Tibial artery (tissue), 4 donors: ENCODE results near the gene TMEM214.

Source experiments
- DNase-seq, 2 donors: peaks; one replicate each; pipeline ENCODE4 v3.0.0-alpha.2; 2019
- H3K27ac ChIP-seq, 2 donors: fragments of 200-600 bp; sonication (generic) in 1 of 2; 1 replicate in 1 of 2; 2 replicates in 1 of 2; pipeline ENCODE4 v1.5.1; 2018 to 2019; ENCODE audit warnings: mild to moderate bottlenecking in 1 of 2
- H3K27me3 ChIP-seq, 2 donors: fragments of 200-600 bp; sonication (generic) in 1 of 2; one replicate each; pipeline versions ENCODE4 v1.5.1 to v1.6.0; 2016 to 2019
- H3K36me3 ChIP-seq, 3 donors: fragments of 200-600 bp; sonication (generic) in 2 of 3; one replicate each; pipeline ENCODE4 v1.5.1; 2016 to 2019; ENCODE audit warnings: mild to moderate bottlenecking in 2 of 3
- H3K4me1 ChIP-seq, 4 donors: fragments of 200-600 bp; sonication (generic) in 2 of 4; 1 replicate in 3 of 4; 2 replicates in 1 of 4; pipeline ENCODE4 v1.5.1; 2016 to 2019
- H3K4me3 ChIP-seq, 2 donors: fragments of 200-600 bp; sonication (generic) in 1 of 2; 1 replicate in 1 of 2; 2 replicates in 1 of 2; pipeline ENCODE4 v1.5.1; 2018 to 2019; ENCODE audit warnings: mild to moderate bottlenecking in 2 of 2
- H3K9me3 ChIP-seq, 3 donors: fragments of 200-600 bp; sonication (generic) in 1 of 3; one replicate each; pipeline ENCODE4 v1.5.1; 2016 to 2019
- CTCF ChIP-seq, 2 experiments: fragments of 200-600 bp in 1 of 2; fragments of 450-650 bp in 1 of 2; IDR thresholded peaks; one replicate each; pipeline ENCODE4 v1.5.1; 2017 to 2019; ENCODE audit warnings: antibody characterized with exemption in 2 of 2, mild to moderate bottlenecking in 1 of 2, moderate library complexity in 1 of 2
- intact Hi-C: fragments of 100-400 bp; cut with DNase I; formaldehyde crosslinking; loops from one replicate; pipeline ENCODE4 v1.15.0; 2023; ENCODE audit warnings: low total_unique reads

TMEM214 gene

GRCh38 chr2:27087823-27088410 lies 55.2 kb downstream of the TMEM214 start:
- H3K27ac ChIP-seq = no peak overlapping the region
- no peaks in the 10 kb centered on the region for H3K9me3 ChIP-seq
- peaks cover 1 to 14% (median 9%) of the 10 kb centered on the region in 3 donors for H3K36me3 ChIP-seq
- intact Hi-C loops = loop anchor here (5.0 kb wide), 1 partner anchor 36 kb away; the partner anchor contains the start of gene AGBL5
- H3K4me3 ChIP-seq = no peak overlapping the region
- no peak for TF ChIP-seq CTCF (IDR thresholded peaks at IDR 0.05)
- no peaks in the 10 kb centered on the region for H3K27me3 ChIP-seq
- DNase-seq = no peak
- H3K4me1 ChIP-seq = peaks cover 0 to 26% (median 19%) of the 10 kb centered on the region in 4 donors

GRCh38 chr2:27088634-27089033 lies 55.9 kb downstream of the TMEM214 start:
- peaks cover 0 to 6% (median 2%) of the 10 kb centered on the region in 3 donors for H3K36me3 ChIP-seq
- H3K27me3 ChIP-seq = no peaks in the 10 kb centered on the region
- no peak overlapping the region for H3K27ac ChIP-seq
- intact Hi-C loops = loop anchor here (5.0 kb wide), 1 partner anchor 36 kb away; the partner anchor contains the start of gene AGBL5
- peaks cover 0 to 24% (median 16%) of the 10 kb centered on the region in 4 donors for H3K4me1 ChIP-seq
- no peaks in the 10 kb centered on the region for H3K9me3 ChIP-seq
- TF ChIP-seq CTCF (IDR thresholded peaks at IDR 0.05) = no peak
- H3K4me3 ChIP-seq = no peak overlapping the region
- DNase-seq = no peak

- Histone ChIP-seq H3K4me1 (peaks cover 0 to 24% (median 15%) of the 10 kb centered on the region in 4 donors), H3K36me3 (peaks cover 0 to 10% (median 0%) of the 10 kb centered on the region in 3 donors), H3K9me3 (no peaks in the 10 kb centered on the region), H3K27me3 (no peaks in the 10 kb centered on the region), H3K27ac (no peak overlapping the region), H3K4me3 (no peak overlapping the region)
- DNase-seq = no peak
- TF ChIP-seq CTCF (IDR thresholded peaks at IDR 0.05) = no peak
- intact Hi-C loops = loop anchor here (5.0 kb wide), 1 partner anchor 37 kb away; the partner anchor contains the start of gene AGBL5
Measured at GRCh38 chr2:27089111-27089954, 56.6 kb downstream of the TMEM214 start.
